SIG-M5 (cell line): ENCODE measurements around the gene RMND5B.

Experiments used
- DNase-seq: peaks from one replicate; lab custom pipeline; 2025; lab: John Stamatoyannopoulos, UW

The RMND5B gene

GRCh38 chr5:178131446-178131996 is 707 bp downstream of the RMND5B start:
- DNase-seq = no peak

- DNase-seq = no peak
Measured at GRCh38 chr5:178136990-178137389, 6.2 kb downstream of the RMND5B start.

GRCh38 chr5:178137991-178138390 is 7.2 kb downstream of the RMND5B start:
- no peak for DNase-seq

GRCh38 chr5:178141550-178141949 is 10.7 kb downstream of the RMND5B start:
- DNase-seq = no peak

- DNase-seq = no peak
Measured at GRCh38 chr5:178142642-178143041, 11.8 kb downstream of the RMND5B start.

- DNase-seq = no peak
Measured at GRCh38 chr5:178143246-178143645, 12.4 kb downstream of the RMND5B start.

- DNase-seq = no peak
Measured at GRCh38 chr5:178143901-178144300, 13.1 kb downstream of the RMND5B start.

- DNase-seq = no peak
Measured at GRCh38 chr5:178145965-178146820, 15.4 kb downstream of the RMND5B start.

- no peak for DNase-seq
Measured at GRCh38 chr5:178147406-178147805, 16.6 kb downstream of the RMND5B start.

GRCh38 chr5:178149199-178149932 is 18.6 kb downstream of the RMND5B start:
- no peak for DNase-seq

GRCh38 chr5:178150977-178151734 is 20.3 kb downstream of the RMND5B start:
- DNase-seq = no peak

- DNase-seq = no peak
Measured at GRCh38 chr5:178152491-178153444, 22.0 kb downstream of the RMND5B start.

- peak; percentile 86 for DNase-seq
Measured at GRCh38 chr5:178153530-178154340, 22.9 kb downstream of the RMND5B start, which contains the start of gene NHP2. TSS of gene NHP2 (minus strand) at chr5:178153885. CDS start at chr5:178153817, 68 bp downstream.

GRCh38 chr5:178155065-178155464 is 24.3 kb downstream of the RMND5B start:
- DNase-seq = no peak

- DNase-seq = no peak
Measured at GRCh38 chr5:178160176-178160575, 29.4 kb downstream of the RMND5B start.

- DNase-seq = no peak
Measured at GRCh38 chr5:178162481-178162880, 31.7 kb downstream of the RMND5B start.

GRCh38 chr5:178163772-178164735 is 33.2 kb downstream of the RMND5B start:
- DNase-seq = no peak

- DNase-seq = no peak
Measured at GRCh38 chr5:178165581-178165980, 34.8 kb downstream of the RMND5B start.

GRCh38 chr5:178170455-178170854 is 39.6 kb downstream of the RMND5B start:
- DNase-seq = no peak
